B cell (primary cell): ENCODE measurements around the gene FMNL2. TPM values are rescaled to one million over a fixed set of nuclear protein-coding genes. Genes with fewer than 3 reads are reported as not detected.

ENCODE experiments used
- ATAC-seq: fragments of 200-7000 bp; cut with Tn5 transposase; one replicate; pipeline ENCODE4 v1.10.0; 2021; ENCODE audit warnings: low read depth, mild to moderate bottlenecking, moderate number of reproducible peaks, moderate library complexity
- CTCF ChIA-PET: fragments of 350-600 bp; sonication (Branson Sonifier 250); formaldehyde crosslinking; loops from one replicate; lab custom pipeline; 2021; ENCODE audit warnings: antibody characterized with exemption, inconsistent platforms; lab: Charles Lee
- POLR2A ChIA-PET: fragments of 350-600 bp; sonication (Branson Sonifier 250); formaldehyde crosslinking; loops from one replicate; lab custom pipeline; 2021; ENCODE audit warnings: antibody characterized with exemption; lab: Charles Lee
- DNase-seq: peaks from one replicate; pipeline ENCODE4 v3.0.0; 2013
- H2AFZ ChIP-seq: 2 replicates; pipeline ENCODE4 v1.6.1; 2012; ENCODE audit warnings: mild to moderate bottlenecking, low read depth, low read length; ENCODE audit not compliant: insufficient read depth, poor library complexity, severe bottlenecking
- H3K27ac ChIP-seq, 2 donors: 1 replicate in 1 of 2; 2 replicates in 1 of 2; pipeline ENCODE4 v1.5.1; 2012 to 2013; ENCODE audit warnings: low read length in 2 of 2, mild to moderate bottlenecking in 2 of 2, moderate library complexity in 1 of 2
- H3K27me3 ChIP-seq, 4 experiments: fragments of 200-600 bp in 1 of 4; sonication (generic) in 1 of 4; replicated peaks in 1 of 4; 1 replicate in 2 of 4; 2 replicates in 2 of 4; pipeline versions ENCODE4 v1.6.1 to v1.7.0; 2013 to 2016; ENCODE audit warnings: low read length in 3 of 4, mild to moderate bottlenecking in 2 of 4, mixed read lengths in 1 of 4, moderate library complexity in 1 of 4; ENCODE audit not compliant: insufficient read depth in 4 of 4, control insufficient read depth in 3 of 4; ENCODE audit errors: control extremely low read depth in 1 of 4
- H3K36me3 ChIP-seq, 2 experiments: replicated peaks in 1 of 2; 1 replicate in 1 of 2; 2 replicates in 1 of 2; pipeline versions ENCODE4 v1.6.1 to v1.7.1; 2013; ENCODE audit warnings: low read length in 1 of 2; ENCODE audit not compliant: insufficient read depth in 2 of 2, control insufficient read depth in 1 of 2; ENCODE audit errors: control extremely low read depth in 1 of 2, extremely low read depth in 1 of 2
- H3K4me1 ChIP-seq, 2 donors: fragments of 200-600 bp in 1 of 2; sonication (generic) in 1 of 2; 1 replicate in 1 of 2; 2 replicates in 1 of 2; pipeline versions ENCODE4 v1.5.1 to v1.6.1; 2013 to 2017; ENCODE audit warnings: low read length in 2 of 2; ENCODE audit not compliant: control insufficient read depth in 2 of 2, insufficient read depth in 2 of 2
- H3K4me2 ChIP-seq: replicated peaks from 2 replicates; pipeline ENCODE3; 2012; ENCODE audit warnings: mild to moderate bottlenecking, low read depth, low read length; ENCODE audit not compliant: poor library complexity, severe bottlenecking
- H3K4me3 ChIP-seq, 5 experiments: fragments of 200-600 bp in 1 of 5; sonication (generic) in 1 of 5; 1 replicate in 3 of 5; 2 replicates in 2 of 5; pipeline versions ENCODE4 v1.5.1 to v1.7.0; 2011 to 2016; ENCODE audit warnings: low read length in 4 of 5, mild to moderate bottlenecking in 4 of 5, low read depth in 2 of 5, control low read depth in 1 of 5, moderate library complexity in 1 of 5; ENCODE audit not compliant: insufficient read depth in 1 of 5; ENCODE audit errors: control extremely low read depth in 1 of 5, extremely low read depth in 1 of 5
- H3K79me2 ChIP-seq: fragments of 200-600 bp; sonication (generic); one replicate; pipeline ENCODE4 v1.6.0; 2016; ENCODE audit warnings: low read length; ENCODE audit not compliant: control insufficient read depth, insufficient read depth
- H3K9ac ChIP-seq: fragments of 200-600 bp; sonication (generic); 2 replicates; pipeline ENCODE4 v1.6.1; 2017; ENCODE audit warnings: mild to moderate bottlenecking, low read length, moderate library complexity
- H3K9me3 ChIP-seq, 3 donors: one replicate each; pipeline versions ENCODE4 v1.6.1 to v1.7.1; 2013; ENCODE audit warnings: low read length in 2 of 3; ENCODE audit not compliant: control insufficient read depth in 2 of 3, insufficient read depth in 1 of 3; ENCODE audit errors: control extremely low read depth in 1 of 3
- H4K20me1 ChIP-seq: 2 replicates; pipeline ENCODE4 v1.6.0; 2012; ENCODE audit warnings: mild to moderate bottlenecking, low read length; ENCODE audit not compliant: insufficient read depth, control insufficient read depth, poor library complexity, severe bottlenecking
- H3K27ac Mint-ChIP-seq: one replicate; pipeline ENCODE4 v1.8.0; 2021; ENCODE audit warnings: mixed read lengths
- H3K27me3 Mint-ChIP-seq: one replicate; pipeline ENCODE4 v1.8.0; 2021; ENCODE audit warnings: mixed read lengths
- H3K4me1 Mint-ChIP-seq: one replicate; pipeline ENCODE4 v1.8.0; 2021; ENCODE audit warnings: mixed read lengths
- H3K4me3 Mint-ChIP-seq: one replicate; pipeline ENCODE4 v1.8.0; 2021; ENCODE audit warnings: mixed read lengths
- H3K9me3 Mint-ChIP-seq: one replicate; pipeline ENCODE4 v1.8.0; 2022; ENCODE audit warnings: mixed read lengths; ENCODE audit not compliant: insufficient read depth
- EZH2 ChIP-seq: IDR thresholded peaks from 2 replicates; pipeline ENCODE4 v1.6.1; 2012; ENCODE audit warnings: borderline replicate concordance, low read depth, mild to moderate bottlenecking, moderate library complexity, low read length; ENCODE audit not compliant: insufficient read depth, poor library complexity, severe bottlenecking
- WGBS: methylation state at CpG from one replicate; pipeline ENCODE4 v1.1.5; 2013; ENCODE audit warnings: missing lambda C conversion rate; ENCODE audit not compliant: insufficient coverage; 5-methylcytosine and 5-hydroxymethylcytosine counted together
- intact Hi-C: fragments of 100-400 bp; cut with micrococcal nuclease; formaldehyde crosslinking; loops from one replicate; pipeline ENCODE4 v1.10.0; 2022
- polyA plus RNA-seq: library from polyadenylated mRNA; depleted of rRNA; stranded (reverse); fragments of >200 nt; gene quantifications from 2 replicates; pipeline ENCODE4 v1.2.3, GENCODE V29; 2012
- total RNA-seq, 2 donors: library from RNA; stranded (reverse); fragments of 120-200 nt in 1 of 2; gene quantifications; 1 replicate in 1 of 2; 2 replicates in 1 of 2; pipeline versions ENCODE4 v1.2.3 to v1.2.4, GENCODE V29; 2013 to 2022
- TF ChIP-seq, protein P1 (sequence below): fragments of 200-600 bp; IDR thresholded peaks from one replicate; pipeline ENCODE4 v1.8.0; 2022; ENCODE audit warnings: antibody characterized with exemption, mild to moderate bottlenecking

The FMNL2 gene
- total and polyA plus RNA-seq, 2 donors (not counting 1 experiment from before 2014, with no cell fraction given): 0.73 to 8.8 TPM

DNA sequence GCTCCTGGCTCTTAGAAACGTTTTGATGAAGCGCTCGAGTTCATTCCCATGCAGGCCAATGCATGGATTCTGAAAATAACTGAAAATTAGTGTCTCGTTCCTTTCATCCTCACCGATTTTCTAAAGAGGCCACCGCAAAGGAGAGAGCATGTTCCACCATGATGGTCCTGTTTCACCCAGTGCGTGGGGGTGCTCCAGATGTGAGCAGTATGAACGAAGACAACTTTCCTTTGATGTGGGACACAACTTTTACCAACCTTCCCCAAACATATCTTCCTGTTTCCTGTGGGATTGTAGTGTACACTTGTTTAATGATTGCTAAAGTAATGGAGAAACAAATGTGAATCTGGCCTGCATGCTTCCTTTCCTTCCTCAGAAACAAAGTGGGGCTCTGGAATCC, 267.8 kb downstream of the FMNL2 start:
- no peak for TF ChIP-seq EZH2
- TF ChIP-seq, protein P1, sequence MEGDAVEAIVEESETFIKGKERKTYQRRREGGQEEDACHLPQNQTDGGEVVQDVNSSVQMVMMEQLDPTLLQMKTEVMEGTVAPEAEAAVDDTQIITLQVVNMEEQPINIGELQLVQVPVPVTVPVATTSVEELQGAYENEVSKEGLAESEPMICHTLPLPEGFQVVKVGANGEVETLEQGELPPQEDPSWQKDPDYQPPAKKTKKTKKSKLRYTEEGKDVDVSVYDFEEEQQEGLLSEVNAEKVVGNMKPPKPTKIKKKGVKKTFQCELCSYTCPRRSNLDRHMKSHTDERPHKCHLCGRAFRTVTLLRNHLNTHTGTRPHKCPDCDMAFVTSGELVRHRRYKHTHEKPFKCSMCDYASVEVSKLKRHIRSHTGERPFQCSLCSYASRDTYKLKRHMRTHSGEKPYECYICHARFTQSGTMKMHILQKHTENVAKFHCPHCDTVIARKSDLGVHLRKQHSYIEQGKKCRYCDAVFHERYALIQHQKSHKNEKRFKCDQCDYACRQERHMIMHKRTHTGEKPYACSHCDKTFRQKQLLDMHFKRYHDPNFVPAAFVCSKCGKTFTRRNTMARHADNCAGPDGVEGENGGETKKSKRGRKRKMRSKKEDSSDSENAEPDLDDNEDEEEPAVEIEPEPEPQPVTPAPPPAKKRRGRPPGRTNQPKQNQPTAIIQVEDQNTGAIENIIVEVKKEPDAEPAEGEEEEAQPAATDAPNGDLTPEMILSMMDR: no peak
- 98% methylated on average over 6 of the region's 8 CpGs for WGBS
- ATAC-seq (no peak), DNase-seq (no peak)
- Histone ChIP-seq H2AFZ (no peak overlapping the region), H3K79me2 (no peaks in the 10 kb centered on the region), H3K4me1 (no peaks in the 10 kb centered on the region), H3K4me3 (no peak overlapping the region), H4K20me1 (no peaks in the 10 kb centered on the region), H3K9me3 (no peaks in the 10 kb centered on the region), H3K27me3 (no peaks in the 10 kb centered on the region), H3K36me3 (no peaks in the 10 kb centered on the region), H3K27ac (no peak overlapping the region), H3K9ac (no peak overlapping the region), H3K4me2 (no peak overlapping the region)
- intact Hi-C loops: no loop called here
- Mint-ChIP-seq H3K27ac (no peak overlapping the region), H3K4me1 (no peaks in the 10 kb centered on the region), H3K9me3 (no peaks in the 10 kb centered on the region), H3K4me3 (no peak overlapping the region), H3K27me3 (no peaks in the 10 kb centered on the region)
- ChIA-PET POLR2A (no interaction called here), CTCF (no interaction called here)

DNA sequence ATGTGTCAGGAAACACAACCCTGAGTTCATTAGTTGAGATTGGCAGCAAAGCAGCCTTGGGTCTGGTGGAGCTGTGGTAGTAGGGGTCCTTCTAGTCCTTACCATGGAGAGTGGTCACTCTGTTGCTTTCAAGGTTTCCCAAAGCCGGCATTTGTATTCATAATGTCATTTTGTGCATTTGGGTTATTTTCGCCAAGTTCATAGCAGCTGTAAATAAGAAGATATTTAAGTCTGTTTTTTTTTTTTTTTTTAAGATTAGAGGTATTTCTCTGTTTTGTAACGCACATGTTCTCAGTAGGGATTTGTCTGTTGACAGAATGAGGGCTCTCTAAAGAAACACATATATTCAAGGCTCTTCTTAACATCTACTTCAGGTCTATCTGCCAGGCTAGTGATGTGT, 268.2 kb downstream of the FMNL2 start:
- ATAC-seq (no peak), DNase-seq (no peak)
- H3K4me2 ChIP-seq: no peak overlapping the region
- Mint-ChIP-seq H3K9me3 (no peaks in the 10 kb centered on the region), H3K27me3 (no peaks in the 10 kb centered on the region), H3K27ac (no peak overlapping the region), H3K4me3 (no peak overlapping the region), H3K4me1 (no peaks in the 10 kb centered on the region)
- no peak overlapping the region for H3K27ac ChIP-seq
- no peaks in the 10 kb centered on the region for H4K20me1 ChIP-seq
- no peaks in the 10 kb centered on the region for H3K4me1 ChIP-seq
- no peak overlapping the region for H3K4me3 ChIP-seq
- H3K9ac ChIP-seq: no peak overlapping the region
- CTCF ChIA-PET: no interaction called here
- intact Hi-C loops: no loop called here
- TF ChIP-seq, protein P1: no peak
- TF ChIP-seq EZH2: no peak
- no peaks in the 10 kb centered on the region for H3K27me3 ChIP-seq
- 100% methylated on average over 1 of the region's 3 CpGs for WGBS
- H3K79me2 ChIP-seq: no peaks in the 10 kb centered on the region
- no peaks in the 10 kb centered on the region for H3K9me3 ChIP-seq
- no peak overlapping the region for H2AFZ ChIP-seq
- H3K36me3 ChIP-seq: no peaks in the 10 kb centered on the region
- POLR2A ChIA-PET: no interaction called here
